WTC11 (cell line): ENCODE results near the gene ZNF236. TPM values are rescaled to one million over a fixed set of nuclear protein-coding genes. Genes with fewer than 3 reads are reported as not detected.

Experiments
- ATAC-seq: fragments of 200-7000 bp; cut with Tn5 transposase; 2 replicates; pipeline ENCODE4 v1.10.0; 2021; ENCODE audit warnings: mild to moderate bottlenecking, moderate library complexity
- CTCF ChIA-PET: fragments of 300-600 bp; sonication (Branson Sonifier 250); formaldehyde crosslinking; loops from one replicate; lab custom pipeline; 2021; ENCODE audit warnings: antibody characterized with exemption; lab: Charles Lee
- POLR2A ChIA-PET: fragments of 350-600 bp; sonication (Branson Sonifier 250); formaldehyde crosslinking; loops from one replicate; lab custom pipeline; 2021; ENCODE audit warnings: antibody characterized with exemption; lab: Charles Lee
- DNase-seq: peaks from one replicate; pipeline ENCODE4 v3.0.0; 2021; ENCODE audit warnings: low spot score
- H3K27ac Mint-ChIP-seq: 2 replicates; pipeline ENCODE4 v1.8.0; 2021; ENCODE audit warnings: mixed read lengths
- H3K27me3 Mint-ChIP-seq: 2 replicates; pipeline ENCODE4 v1.8.0; 2021; ENCODE audit warnings: low read depth, mild to moderate bottlenecking, moderate library complexity, mixed read lengths
- H3K36me3 Mint-ChIP-seq: 2 replicates; pipeline ENCODE4 v1.8.0; 2021; ENCODE audit warnings: mixed read lengths
- H3K4me1 Mint-ChIP-seq: 2 replicates; pipeline ENCODE4 v1.8.0; 2022; ENCODE audit warnings: mixed read lengths
- H3K4me3 Mint-ChIP-seq: 2 replicates; pipeline ENCODE4 v1.8.0; 2021; ENCODE audit warnings: mild to moderate bottlenecking, moderate library complexity, mixed read lengths
- H3K9me3 Mint-ChIP-seq: 2 replicates; pipeline ENCODE4 v1.8.0; 2021; ENCODE audit warnings: mixed read lengths
- ATF1 ChIP-seq: sonication (generic); formaldehyde crosslinking; IDR thresholded peaks from 2 replicates; pipeline ENCODE4 v1.8.1; 2023; ENCODE audit warnings: mild to moderate bottlenecking, moderate library complexity, missing genetic modification reagents
- CBFB ChIP-seq: sonication (generic); formaldehyde crosslinking; IDR thresholded peaks from 2 replicates; pipeline ENCODE4 v1.8.1; 2022; ENCODE audit warnings: mild to moderate bottlenecking, low read depth, missing genetic modification reagents
- CREB1 ChIP-seq: sonication (generic); formaldehyde crosslinking; IDR thresholded peaks from 2 replicates; pipeline ENCODE4 v1.8.0; 2023; ENCODE audit warnings: mild to moderate bottlenecking, missing genetic modification reagents
- CREM ChIP-seq: sonication (generic); formaldehyde crosslinking; IDR thresholded peaks from 2 replicates; pipeline ENCODE4 v1.8.1; 2022; ENCODE audit warnings: mild to moderate bottlenecking, missing genetic modification reagents, moderate library complexity
- E2F4 ChIP-seq: sonication (generic); formaldehyde crosslinking; IDR thresholded peaks from 2 replicates; pipeline ENCODE4 v1.8.1; 2022; ENCODE audit warnings: low read depth, mild to moderate bottlenecking, moderate library complexity, missing genetic modification reagents, borderline replicate concordance
- ETV6 ChIP-seq: sonication (generic); formaldehyde crosslinking; IDR thresholded peaks from 2 replicates; pipeline ENCODE4 v1.8.1; 2022; ENCODE audit warnings: mild to moderate bottlenecking, missing genetic modification reagents
- FOXP1 ChIP-seq: sonication (generic); formaldehyde crosslinking; IDR thresholded peaks from 2 replicates; pipeline ENCODE4 v1.8.0; 2022; ENCODE audit warnings: missing genetic modification reagents, mild to moderate bottlenecking, moderate library complexity, borderline replicate concordance
- GRHL2 ChIP-seq: fragments of 250-450 bp; sonication (Bioruptor Pico); IDR thresholded peaks from 2 replicates; pipeline ENCODE4 v1.8.0; 2022; ENCODE audit warnings: mild to moderate bottlenecking, moderate library complexity; ENCODE audit not compliant: insufficient replicate concordance, severe bottlenecking
- GTF2I ChIP-seq: fragments of 250-450 bp; sonication (Bioruptor Pico); conservative IDR thresholded peaks from 2 replicates; pipeline ENCODE4 v1.4.0; 2021; ENCODE audit warnings: mild to moderate bottlenecking
- IRF2 ChIP-seq: sonication (generic); formaldehyde crosslinking; IDR thresholded peaks from 2 replicates; pipeline ENCODE4 v1.8.0; 2022; ENCODE audit warnings: low read depth, missing genetic modification reagents, borderline replicate concordance
- JAZF1 ChIP-seq: fragments of 250-450 bp; sonication (Bioruptor Pico); IDR thresholded peaks from 2 replicates; pipeline ENCODE4 v1.9.0; 2021; ENCODE audit warnings: moderate library complexity, mild to moderate bottlenecking, inconsistent platforms
- KAT7 ChIP-seq: sonication (generic); formaldehyde crosslinking; IDR thresholded peaks from 2 replicates; pipeline ENCODE4 v1.8.1; 2023; ENCODE audit warnings: missing genetic modification reagents, mild to moderate bottlenecking, borderline replicate concordance
- MAX ChIP-seq: sonication (generic); formaldehyde crosslinking; IDR thresholded peaks from 2 replicates; pipeline ENCODE4 v1.8.0; 2022; ENCODE audit warnings: mild to moderate bottlenecking, missing genetic modification reagents
- MYBL2 ChIP-seq: sonication (generic); formaldehyde crosslinking; IDR thresholded peaks from 2 replicates; pipeline ENCODE4 v1.8.1; 2023; ENCODE audit warnings: mild to moderate bottlenecking, moderate library complexity, missing genetic modification reagents
- NFE2L1 ChIP-seq: sonication (generic); formaldehyde crosslinking; IDR thresholded peaks from 2 replicates; pipeline ENCODE4 v1.8.1; 2023; ENCODE audit warnings: missing genetic modification reagents
- NR1H2 ChIP-seq: sonication (generic); formaldehyde crosslinking; IDR thresholded peaks from 2 replicates; pipeline ENCODE4 v1.9.0; 2021; ENCODE audit warnings: mild to moderate bottlenecking, moderate library complexity, missing genetic modification reagents
- OVOL2 ChIP-seq: fragments of 250-450 bp; sonication (Bioruptor Pico); IDR thresholded peaks from 2 replicates; pipeline ENCODE4 v1.9.0; 2021; ENCODE audit warnings: mild to moderate bottlenecking, borderline replicate concordance
- PRRX2 ChIP-seq: fragments of 250-450 bp; sonication (Bioruptor Pico); IDR thresholded peaks from 2 replicates; pipeline ENCODE4 v1.8.0; 2021; ENCODE audit warnings: mild to moderate bottlenecking
- RORB ChIP-seq: fragments of 250-450 bp; sonication (Bioruptor Pico); IDR thresholded peaks from 2 replicates; pipeline ENCODE4 v1.9.0; 2021; ENCODE audit warnings: mild to moderate bottlenecking
- SMAD3 ChIP-seq: sonication (generic); formaldehyde crosslinking; IDR thresholded peaks from 2 replicates; pipeline ENCODE4 v1.8.0; 2022; ENCODE audit warnings: missing genetic modification reagents, mild to moderate bottlenecking, borderline replicate concordance
- SOX15 ChIP-seq: fragments of 250-450 bp; sonication (Bioruptor Pico); IDR thresholded peaks from 2 replicates; pipeline ENCODE4 v1.9.0; 2021; ENCODE audit warnings: mild to moderate bottlenecking
- TEAD1 ChIP-seq: sonication (generic); formaldehyde crosslinking; IDR thresholded peaks from 2 replicates; pipeline ENCODE4 v1.8.0; 2022; ENCODE audit warnings: mild to moderate bottlenecking, missing genetic modification reagents
- TP53 ChIP-seq: sonication (generic); formaldehyde crosslinking; IDR thresholded peaks from 2 replicates; pipeline ENCODE4 v1.8.1; 2023; ENCODE audit warnings: mild to moderate bottlenecking, missing genetic modification reagents
- ZNF121 ChIP-seq: sonication (generic); formaldehyde crosslinking; IDR thresholded peaks from 2 replicates; pipeline ENCODE4 v1.8.0; 2023; ENCODE audit warnings: missing genetic modification reagents
- ZNF219 ChIP-seq: sonication (generic); formaldehyde crosslinking; IDR thresholded peaks from 2 replicates; pipeline ENCODE4 v1.8.0; 2023; ENCODE audit warnings: missing genetic modification reagents, mild to moderate bottlenecking, borderline replicate concordance
- ZNF232 ChIP-seq: sonication (generic); formaldehyde crosslinking; IDR thresholded peaks from 2 replicates; pipeline ENCODE4 v1.8.0; 2022; ENCODE audit warnings: mild to moderate bottlenecking, missing genetic modification reagents
- ZNF263 ChIP-seq: sonication (generic); formaldehyde crosslinking; IDR thresholded peaks from 2 replicates; pipeline ENCODE4 v1.8.1; 2022; ENCODE audit warnings: low read depth, mild to moderate bottlenecking, moderate library complexity, missing genetic modification reagents
- ZNF281 ChIP-seq: sonication (generic); formaldehyde crosslinking; IDR thresholded peaks from 2 replicates; pipeline ENCODE4 v1.8.0; 2023; ENCODE audit warnings: mild to moderate bottlenecking, missing genetic modification reagents
- ZNF416 ChIP-seq: fragments of 250-450 bp; sonication (Bioruptor Pico); IDR thresholded peaks from 2 replicates; pipeline ENCODE4 v1.9.0; 2021; ENCODE audit warnings: mild to moderate bottlenecking, inconsistent platforms
- ZSCAN18 ChIP-seq: fragments of 250-450 bp; sonication (Bioruptor Pico); IDR thresholded peaks from 2 replicates; pipeline ENCODE4 v2.1.2; 2022; ENCODE audit warnings: mild to moderate bottlenecking, moderate library complexity
- total RNA-seq: library from RNA; stranded (reverse); gene quantifications from 3 replicates; pipeline ENCODE4 v1.2.3, GENCODE V29; 2021
- TF ChIP-seq, protein P1 (sequence below): sonication (generic); formaldehyde crosslinking; IDR thresholded peaks from 2 replicates; pipeline ENCODE4 v1.8.1; 2023; ENCODE audit warnings: mild to moderate bottlenecking, missing genetic modification reagents, moderate library complexity
- TF ChIP-seq, protein P2 (sequence below): sonication (generic); formaldehyde crosslinking; IDR thresholded peaks from 2 replicates; pipeline ENCODE4 v1.8.0; 2023; ENCODE audit warnings: missing genetic modification reagents

The ZNF236 gene
- total RNA-seq, 1 experiment from 2014 or later, result 19.9 TPM

DNA sequence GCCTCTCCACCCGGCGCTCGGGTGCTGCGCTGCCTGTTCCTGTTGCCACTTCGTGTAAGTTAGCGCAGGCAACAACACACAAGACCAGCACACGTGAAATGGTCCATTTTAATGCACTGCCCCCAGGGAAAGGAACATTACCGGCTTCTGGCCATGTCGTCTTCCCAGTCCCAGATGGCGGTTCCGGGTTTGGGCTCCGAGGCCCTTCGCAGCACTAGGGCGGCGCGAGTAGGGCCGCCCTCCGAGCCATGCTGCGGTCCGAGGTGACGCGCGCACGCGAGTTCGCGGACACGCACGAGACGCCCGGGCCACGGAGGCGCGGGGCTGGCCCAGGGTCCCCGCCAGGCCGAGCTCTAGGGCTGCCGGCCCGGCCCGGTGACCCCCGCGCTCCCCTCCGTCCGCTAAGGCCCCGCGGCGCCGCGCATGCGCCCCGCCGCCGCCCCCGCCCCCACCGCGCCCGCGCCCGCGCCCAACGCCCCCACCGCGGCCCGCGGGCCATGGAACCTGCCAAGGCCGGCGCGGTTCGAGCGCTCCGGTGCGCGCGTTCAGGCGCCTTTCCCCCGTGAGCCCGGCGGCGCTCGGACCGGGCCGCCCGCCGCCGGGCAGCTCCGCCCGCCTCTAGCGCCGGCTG, 367 bp upstream of the ZNF236 start:
- no peaks in the 10 kb centered on the region for H3K9me3 Mint-ChIP-seq
- H3K4me1 Mint-ChIP-seq, result peaks cover 28% of the 10 kb centered on the region
- ATAC-seq, result peak; percentile 23
- POLR2A ChIA-PET, result no interaction called here
- DNase-seq, result peak; percentile 31
- peaks cover 5% of the 10 kb centered on the region for H3K36me3 Mint-ChIP-seq
- H3K27me3 Mint-ChIP-seq, result no peaks in the 10 kb centered on the region; the same call in 1 of the 2 replicates
- no peak overlapping the region; the same call in 1 of the 2 replicates for H3K27ac Mint-ChIP-seq
- peak overlapping the region; percentile 87 for H3K4me3 Mint-ChIP-seq
- CTCF ChIA-PET, result interaction anchor here (0.5 to 3.2 kb wide), 3 partner anchors 20 to 52 kb away, joined by 3 to 19 read pairs (median 6); no protein-coding TSS in a partner anchor
- TF ChIP-seq RORB (no peak), ZNF416 (CRISPR knock-in tag) (no peak), CREM (no peak), NFE2L1 (no peak), NR1H2 (no peak), ZNF121 (CRISPR knock-in tag) (no peak), KAT7 (peak; percentile 66; the same call in 1 of the 2 replicates), GTF2I (CRISPR knock-in tag) (no peak), CREB1 (no peak), OVOL2 (no peak), PRRX2 (CRISPR knock-in tag) (0 out of 2 replicates have a peak, but pooled peaks have one; percentile 20), ATF1 (no peak), ZNF219 (no peak), JAZF1 (no peak), ZNF263 (CRISPR knock-in tag) (no peak), FOXP1 (CRISPR knock-in tag) (no peak; the same call in 1 of the 2 replicates), MAX (CRISPR knock-in tag) (peak; percentile 39; the same call in 1 of the 2 replicates), ZNF281 (CRISPR knock-in tag) (no peak), MYBL2 (CRISPR knock-in tag) (no peak), ZSCAN18 (no peak), GRHL2 (no peak), ETV6 (CRISPR knock-in tag) (no peak), ZNF232 (CRISPR knock-in tag) (no peak), TP53 (peak; percentile 52; the same call in 1 of the 2 replicates), SMAD3 (CRISPR knock-in tag) (no peak), E2F4 (CRISPR knock-in tag) (no peak), CBFB (CRISPR knock-in tag) (no peak), SOX15 (CRISPR knock-in tag) (no peak), IRF2 (CRISPR knock-in tag) (no peak), TEAD1 (CRISPR knock-in tag) (no peak)
- TF ChIP-seq, protein P1, sequence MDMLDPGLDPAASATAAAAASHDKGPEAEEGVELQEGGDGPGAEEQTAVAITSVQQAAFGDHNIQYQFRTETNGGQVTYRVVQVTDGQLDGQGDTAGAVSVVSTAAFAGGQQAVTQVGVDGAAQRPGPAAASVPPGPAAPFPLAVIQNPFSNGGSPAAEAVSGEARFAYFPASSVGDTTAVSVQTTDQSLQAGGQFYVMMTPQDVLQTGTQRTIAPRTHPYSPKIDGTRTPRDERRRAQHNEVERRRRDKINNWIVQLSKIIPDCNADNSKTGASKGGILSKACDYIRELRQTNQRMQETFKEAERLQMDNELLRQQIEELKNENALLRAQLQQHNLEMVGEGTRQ (CRISPR knock-in tag), result no peak
- TF ChIP-seq, protein P2, sequence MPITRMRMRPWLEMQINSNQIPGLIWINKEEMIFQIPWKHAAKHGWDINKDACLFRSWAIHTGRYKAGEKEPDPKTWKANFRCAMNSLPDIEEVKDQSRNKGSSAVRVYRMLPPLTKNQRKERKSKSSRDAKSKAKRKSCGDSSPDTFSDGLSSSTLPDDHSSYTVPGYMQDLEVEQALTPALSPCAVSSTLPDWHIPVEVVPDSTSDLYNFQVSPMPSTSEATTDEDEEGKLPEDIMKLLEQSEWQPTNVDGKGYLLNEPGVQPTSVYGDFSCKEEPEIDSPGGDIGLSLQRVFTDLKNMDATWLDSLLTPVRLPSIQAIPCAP (CRISPR knock-in tag), result no peak
